Mesenchymal stem cell (in vitro differentiated cells and primary cell): ENCODE data around the gene NPIPB6.

Source experiments
- DNase-seq: peaks from one replicate; pipeline ENCODE4 v3.0.0-alpha.2; 2013
- H2AFZ ChIP-seq: one replicate; pipeline ENCODE4 v1.6.1; 2013; ENCODE audit warnings: low read depth, mild to moderate bottlenecking, control low read depth, inconsistent platforms, low read length, moderate library complexity
- H2AK5ac ChIP-seq: 2 replicates; pipeline ENCODE4 v1.6.1; 2013; ENCODE audit warnings: low read length, moderate library complexity, mild to moderate bottlenecking, inconsistent platforms; ENCODE audit not compliant: severe bottlenecking
- H2BK120ac ChIP-seq: one replicate; pipeline ENCODE4 v1.6.1; 2013; ENCODE audit warnings: low read depth, mild to moderate bottlenecking, inconsistent platforms, low read length, moderate library complexity
- H2BK12ac ChIP-seq, 2 experiments: one replicate each; pipeline ENCODE4 v1.6.1; 2013; ENCODE audit warnings: inconsistent platforms in 2 of 2, low read length in 2 of 2, mild to moderate bottlenecking in 2 of 2, moderate library complexity in 2 of 2, control low read depth in 1 of 2
- H2BK15ac ChIP-seq: one replicate; pipeline ENCODE4 v1.6.1; 2013; ENCODE audit warnings: mild to moderate bottlenecking, low read depth, inconsistent platforms; ENCODE audit not compliant: poor library complexity, severe bottlenecking
- H2BK5ac ChIP-seq: 2 replicates; pipeline ENCODE4 v1.6.1; 2013; ENCODE audit warnings: low read depth, mild to moderate bottlenecking, low read length, control low read depth, inconsistent platforms; ENCODE audit not compliant: poor library complexity, severe bottlenecking
- H3K14ac ChIP-seq, 2 experiments: one replicate each; pipeline ENCODE4 v1.6.1; 2013; ENCODE audit warnings: inconsistent platforms in 2 of 2, low read length in 2 of 2, control low read depth in 1 of 2, mild to moderate bottlenecking in 1 of 2, moderate library complexity in 1 of 2
- H3K18ac ChIP-seq, 2 experiments: one replicate each; pipeline ENCODE4 v1.6.1; 2013; ENCODE audit warnings: inconsistent platforms in 2 of 2, low read length in 2 of 2, control low read depth in 1 of 2, low read depth in 1 of 2, mild to moderate bottlenecking in 1 of 2
- H3K23ac ChIP-seq, 2 experiments: one replicate each; pipeline ENCODE4 v1.6.1; 2013; ENCODE audit warnings: inconsistent platforms in 2 of 2, low read length in 2 of 2, mild to moderate bottlenecking in 2 of 2, moderate library complexity in 2 of 2, control low read depth in 1 of 2
- H3K27ac ChIP-seq: 2 replicates; pipeline ENCODE4 v1.5.1; 2013; ENCODE audit warnings: mild to moderate bottlenecking, moderate library complexity, low read length, control low read depth, inconsistent platforms; ENCODE audit not compliant: poor library complexity, severe bottlenecking
- H3K27me3 ChIP-seq, 2 experiments: 2 replicates each; pipeline versions ENCODE4 v1.6.1 to v1.7.0; 2013; ENCODE audit warnings: low read length in 2 of 2, mild to moderate bottlenecking in 2 of 2, moderate library complexity in 2 of 2, control low read depth in 1 of 2, inconsistent platforms in 1 of 2; ENCODE audit not compliant: control insufficient read depth in 1 of 2, insufficient read depth in 1 of 2
- H3K36me3 ChIP-seq, 2 experiments: 2 replicates each; pipeline versions ENCODE4 v1.6.1 to v1.7.0; 2013; ENCODE audit warnings: low read length in 2 of 2, control low read depth in 1 of 2, inconsistent platforms in 1 of 2, low read depth in 1 of 2, mild to moderate bottlenecking in 1 of 2; ENCODE audit not compliant: insufficient read depth in 2 of 2, control insufficient read depth in 1 of 2
- H3K4ac ChIP-seq, 2 experiments: one replicate each; pipeline ENCODE4 v1.6.1; 2013; ENCODE audit warnings: inconsistent platforms in 2 of 2, low read length in 2 of 2, mild to moderate bottlenecking in 2 of 2, moderate library complexity in 2 of 2, control low read depth in 1 of 2, low read depth in 1 of 2
- H3K4me1 ChIP-seq: 2 replicates; pipeline ENCODE4 v1.6.1; 2013; ENCODE audit warnings: low read depth, low read length, control low read depth; ENCODE audit not compliant: control insufficient read depth, insufficient read depth
- H3K4me2 ChIP-seq: 2 replicates; pipeline ENCODE4 v1.6.1; 2013; ENCODE audit warnings: low read length, mild to moderate bottlenecking, inconsistent platforms; ENCODE audit not compliant: poor library complexity, severe bottlenecking
- H3K4me3 ChIP-seq, 2 experiments: 2 replicates each; pipeline versions ENCODE4 v1.5.1 to v1.7.0; 2013; ENCODE audit warnings: low read length in 2 of 2, mild to moderate bottlenecking in 2 of 2, control low read depth in 1 of 2, low read depth in 1 of 2; ENCODE audit not compliant: insufficient read depth in 1 of 2
- H3K79me1 ChIP-seq: replicated peaks from 2 replicates; pipeline ENCODE4 v1.6.1; 2013; ENCODE audit warnings: mild to moderate bottlenecking, control low read depth, low read length, inconsistent platforms; ENCODE audit not compliant: poor library complexity, severe bottlenecking
- H3K9ac ChIP-seq: 2 replicates; pipeline ENCODE4 v1.7.0; 2013; ENCODE audit warnings: mild to moderate bottlenecking, low read length, moderate library complexity
- H3K9me3 ChIP-seq: 2 replicates; pipeline ENCODE4 v1.7.0; 2013; ENCODE audit warnings: mild to moderate bottlenecking, low read length; ENCODE audit not compliant: control insufficient read depth
- H4K8ac ChIP-seq: one replicate; pipeline ENCODE4 v1.6.1; 2013; ENCODE audit warnings: inconsistent platforms, mild to moderate bottlenecking, low read length, moderate library complexity
- H4K91ac ChIP-seq: one replicate; pipeline ENCODE4 v1.6.1; 2013; ENCODE audit warnings: mild to moderate bottlenecking, low read length, inconsistent platforms
- WGBS: methylation state at CpG from one replicate; pipeline ENCODE4 v1.1.7; 2013; ENCODE audit warnings: mixed read lengths; 5-methylcytosine and 5-hydroxymethylcytosine counted together

Gene NPIPB6

DNA sequence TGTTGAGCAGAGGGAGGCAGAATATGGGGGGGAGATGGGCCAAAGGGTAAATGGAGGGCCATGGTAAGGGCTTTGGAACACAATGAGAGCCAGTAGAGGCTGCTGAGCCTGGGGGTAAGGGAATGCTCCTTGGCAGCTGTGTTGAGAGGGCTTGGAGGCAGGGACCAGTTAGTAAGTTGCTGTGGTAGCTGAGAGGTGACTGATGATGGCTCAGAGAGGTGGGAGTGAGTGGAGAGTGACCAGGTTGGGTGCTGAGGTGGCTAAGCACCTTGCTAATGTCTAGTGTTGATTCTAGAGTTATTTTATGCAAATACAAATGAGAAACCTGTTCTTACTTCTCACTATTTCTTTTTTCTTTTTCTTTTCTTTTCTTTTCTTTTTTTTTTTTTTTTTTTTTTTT, 60.2 kb downstream of the NPIPB6 start:
- H3K4me2 ChIP-seq, result no peak overlapping the region
- no peak overlapping the region for H2AK5ac ChIP-seq
- H3K14ac ChIP-seq, result no peak overlapping the region
- no peak overlapping the region for H3K23ac ChIP-seq
- H3K36me3 ChIP-seq, result no peaks in the 10 kb centered on the region
- no peak overlapping the region for H3K27ac ChIP-seq
- no peak for DNase-seq
- H4K91ac ChIP-seq, result no peak overlapping the region
- no peak overlapping the region for H2BK12ac ChIP-seq
- H2BK15ac ChIP-seq, result no peak overlapping the region
- no peak overlapping the region for H2AFZ ChIP-seq
- H4K8ac ChIP-seq, result no peak overlapping the region
- H2BK120ac ChIP-seq, result no peak overlapping the region
- no peaks in the 10 kb centered on the region for H3K9me3 ChIP-seq
- no peaks in the 10 kb centered on the region for H3K4me1 ChIP-seq
- H3K79me1 ChIP-seq, result no peaks in the 10 kb centered on the region
- no peak overlapping the region for H3K4ac ChIP-seq
- peaks cover 41 to 64% of the 10 kb centered on the region in 2 experiments for H3K27me3 ChIP-seq
- H3K4me3 ChIP-seq, result no peak overlapping the region
- no peak overlapping the region for H3K18ac ChIP-seq
- H2BK5ac ChIP-seq, result no peak overlapping the region
- no peak overlapping the region for H3K9ac ChIP-seq

DNA sequence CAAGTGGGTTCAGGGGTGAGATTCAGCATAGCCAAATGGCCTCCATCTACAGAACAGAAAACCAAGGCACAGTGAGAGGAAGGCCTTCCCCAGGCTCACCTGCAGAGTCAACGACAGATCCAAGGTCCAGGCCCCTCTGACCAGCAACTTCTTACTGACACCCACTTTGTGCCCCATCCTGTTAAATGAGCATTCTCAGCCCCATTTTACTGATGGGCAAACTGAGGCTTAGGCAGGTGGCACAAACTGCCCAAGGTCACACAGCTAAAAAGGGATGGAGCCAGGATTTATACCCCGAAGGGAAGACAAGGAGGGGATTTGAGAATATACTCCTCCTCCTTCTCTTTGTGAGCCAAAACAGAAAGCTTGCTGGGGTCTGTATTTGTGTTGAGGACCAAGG, 61.7 kb downstream of the NPIPB6 start:
- Histone ChIP-seq H3K18ac (no peak overlapping the region), H3K9me3 (no peaks in the 10 kb centered on the region), H2BK120ac (no peak overlapping the region), H3K4me2 (no peak overlapping the region), H4K8ac (no peak overlapping the region), H2BK15ac (no peak overlapping the region), H3K36me3 (no peaks in the 10 kb centered on the region), H3K14ac (no peak overlapping the region), H2BK5ac (no peak overlapping the region), H3K4ac (no peak overlapping the region), H3K27me3 (peaks cover 52 to 73% of the 10 kb centered on the region in 2 experiments), H3K4me1 (no peaks in the 10 kb centered on the region), H3K4me3 (no peak overlapping the region), H4K91ac (no peak overlapping the region), H2AFZ (no peak overlapping the region), H2AK5ac (no peak overlapping the region), H3K27ac (no peak overlapping the region), H3K9ac (no peak overlapping the region), H2BK12ac (no peak overlapping the region), H3K79me1 (no peaks in the 10 kb centered on the region), H3K23ac (no peak overlapping the region)
- 89% methylated on average over 2 of the region's 2 CpGs for WGBS
- no peak for DNase-seq

DNA sequence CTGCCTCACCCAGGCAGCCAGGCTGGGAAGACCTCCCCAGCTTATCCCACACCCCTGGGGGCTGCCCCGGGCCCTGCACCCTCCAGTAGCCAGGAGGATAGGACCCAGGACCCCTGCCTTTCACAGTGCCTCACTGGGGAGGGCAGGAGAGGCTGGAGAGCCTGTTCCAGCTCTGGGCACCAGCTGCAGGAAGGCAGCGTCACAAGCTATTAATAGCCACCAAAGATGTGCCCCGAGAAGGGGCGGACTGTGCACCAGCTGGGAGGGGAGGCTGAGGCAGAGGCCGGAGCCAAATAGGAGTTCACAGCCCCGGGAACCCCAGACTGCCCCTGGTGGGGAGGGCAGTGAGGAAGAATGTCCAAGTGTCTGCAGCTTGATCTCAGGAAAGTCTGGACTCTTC, 62.2 kb downstream of the NPIPB6 start:
- 74% methylated on average over 6 of the region's 6 CpGs for WGBS
- no peak for DNase-seq
- Histone ChIP-seq H3K18ac (no peak overlapping the region), H3K36me3 (no peaks in the 10 kb centered on the region), H2AFZ (no peak overlapping the region), H2BK15ac (no peak overlapping the region), H3K4me1 (no peaks in the 10 kb centered on the region), H2AK5ac (no peak overlapping the region), H3K9ac (no peak overlapping the region), H4K91ac (no peak overlapping the region), H3K14ac (no peak overlapping the region), H2BK120ac (no peak overlapping the region), H3K79me1 (no peaks in the 10 kb centered on the region), H3K23ac (no peak overlapping the region), H3K9me3 (no peaks in the 10 kb centered on the region), H3K27ac (no peak overlapping the region), H2BK12ac (no peak overlapping the region), H3K4ac (no peak overlapping the region), H3K27me3 (peaks cover 52 to 73% of the 10 kb centered on the region in 2 experiments), H2BK5ac (no peak overlapping the region), H3K4me3 (no peak overlapping the region), H3K4me2 (no peak overlapping the region), H4K8ac (no peak overlapping the region)

DNA sequence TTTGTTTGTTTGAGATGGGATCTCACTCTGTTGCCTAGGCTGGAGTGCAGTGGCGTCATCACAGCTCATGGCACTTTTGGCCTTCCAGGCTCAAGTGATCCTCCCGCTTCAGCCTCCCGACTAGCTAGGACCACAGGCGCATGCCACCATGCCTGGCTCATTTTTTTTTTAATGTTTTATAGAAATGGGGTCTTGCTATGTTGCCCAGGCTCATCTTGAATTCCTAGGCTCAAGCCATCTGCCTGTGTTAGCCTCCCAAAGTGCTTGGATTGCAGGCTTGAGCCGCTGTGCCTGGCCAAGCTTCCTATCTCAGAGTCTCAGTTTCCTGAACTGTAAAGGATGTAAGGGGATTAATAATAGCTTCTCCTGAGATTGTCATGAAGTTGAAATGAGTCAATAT, 63.0 kb downstream of the NPIPB6 start:
- no peak for DNase-seq
- H3K4me3 ChIP-seq, result no peak overlapping the region
- H3K27ac ChIP-seq, result no peak overlapping the region
- no peak overlapping the region for H3K4ac ChIP-seq
- no peak overlapping the region for H2BK12ac ChIP-seq
- H3K18ac ChIP-seq, result no peak overlapping the region
- H3K79me1 ChIP-seq, result no peaks in the 10 kb centered on the region
- no peak overlapping the region for H2BK120ac ChIP-seq
- H3K23ac ChIP-seq, result no peak overlapping the region
- no peaks in the 10 kb centered on the region for H3K4me1 ChIP-seq
- no peak overlapping the region for H4K8ac ChIP-seq
- no peak overlapping the region for H2BK15ac ChIP-seq
- H2BK5ac ChIP-seq, result no peak overlapping the region
- no peak overlapping the region for H3K4me2 ChIP-seq
- H3K27me3 ChIP-seq, result peaks cover 52 to 72% of the 10 kb centered on the region in 2 experiments
- no peak overlapping the region for H4K91ac ChIP-seq
- 95% methylated on average over 5 of the region's 5 CpGs for WGBS
- no peak overlapping the region for H2AK5ac ChIP-seq
- H2AFZ ChIP-seq, result no peak overlapping the region
- no peaks in the 10 kb centered on the region for H3K36me3 ChIP-seq
- H3K9me3 ChIP-seq, result no peaks in the 10 kb centered on the region
- no peak overlapping the region for H3K14ac ChIP-seq
- H3K9ac ChIP-seq, result no peak overlapping the region
